OCI-LY1 (cell line): ENCODE results near the gene ZC3H10.

Experiments used
- H2AFZ ChIP-seq: fragments of 200-600 bp; sonication (generic), shearing (Covaris generic); 2 replicates; pipeline ENCODE4 v1.6.0; 2014; ENCODE audit warnings: antibody characterized with exemption, mild to moderate bottlenecking, low read length
- H3F3A ChIP-seq: fragments of 200-600 bp; sonication (generic), shearing (Covaris generic); 2 replicates; pipeline ENCODE4 v1.6.0; 2014; ENCODE audit warnings: mild to moderate bottlenecking, antibody characterized with exemption, low read length, moderate library complexity; ENCODE audit not compliant: insufficient read depth
- H3K27ac ChIP-seq: fragments of 200-600 bp; sonication (generic); 2 replicates; pipeline ENCODE4 v1.5.1; 2014; ENCODE audit warnings: low read length, mixed run types, mild to moderate bottlenecking, low read depth; ENCODE audit not compliant: poor library complexity, severe bottlenecking
- H3K27me3 ChIP-seq: fragments of 200-600 bp; sonication (generic); 2 replicates; pipeline ENCODE4 v1.6.0; 2014; ENCODE audit warnings: antibody characterized with exemption, mild to moderate bottlenecking, low read length, moderate library complexity; ENCODE audit not compliant: insufficient read depth
- H3K36me3 ChIP-seq: fragments of 200-600 bp; sonication (generic); 2 replicates; pipeline ENCODE4 v1.6.1; 2014; ENCODE audit warnings: mild to moderate bottlenecking, antibody characterized with exemption, low read length, moderate library complexity, mixed read lengths; ENCODE audit not compliant: insufficient read depth
- H3K4me1 ChIP-seq: fragments of 200-600 bp; sonication (generic); 2 replicates; pipeline ENCODE4 v1.5.1; 2014; ENCODE audit warnings: mild to moderate bottlenecking, low read length, moderate library complexity; ENCODE audit not compliant: insufficient read depth, severe bottlenecking
- H3K4me2 ChIP-seq: fragments of 200-600 bp; sonication (generic), shearing (Covaris generic); 2 replicates; pipeline ENCODE4 v1.6.1; 2014; ENCODE audit warnings: low read length
- H3K4me3 ChIP-seq: fragments of 200-600 bp; sonication (generic); 2 replicates; pipeline ENCODE4 v1.5.1; 2014; ENCODE audit warnings: low read length, low read depth, mild to moderate bottlenecking, mixed read lengths; ENCODE audit not compliant: poor library complexity, severe bottlenecking
- H3K79me2 ChIP-seq: fragments of 200-600 bp; shearing (Covaris generic); 2 replicates; pipeline ENCODE4 v1.6.1; 2016; ENCODE audit warnings: mixed run types, low read length, mixed read lengths; ENCODE audit not compliant: insufficient read depth
- H3K9ac ChIP-seq: fragments of 200-600 bp; sonication (generic), shearing (Covaris generic); 2 replicates; pipeline ENCODE4 v1.6.1; 2014; ENCODE audit warnings: mild to moderate bottlenecking, low read length, mixed read lengths
- H3K9me2 ChIP-seq: fragments of 200-600 bp; sonication (generic), shearing (Covaris generic); 2 replicates; pipeline ENCODE4 v1.6.1; 2014; ENCODE audit warnings: low read depth, mild to moderate bottlenecking, low read length, mixed read lengths
- H3K9me3 ChIP-seq: fragments of 200-600 bp; shearing (Covaris generic); 2 replicates; pipeline ENCODE4 v1.6.1; 2014; ENCODE audit warnings: low read length, mixed read lengths
- H4K20me1 ChIP-seq: fragments of 200-600 bp; sonication (generic), shearing (Covaris generic); 2 replicates; pipeline ENCODE4 v1.6.0; 2016; ENCODE audit warnings: mild to moderate bottlenecking, low read length; ENCODE audit not compliant: insufficient read depth
- CTCF ChIP-seq: fragments of 200-600 bp; sonication (generic), shearing (Covaris generic); IDR thresholded peaks from 2 replicates; pipeline ENCODE4 v1.5.1; 2017; ENCODE audit warnings: mild to moderate bottlenecking, antibody characterized with exemption, low read length, moderate library complexity, mixed read lengths
- EZH2 ChIP-seq: fragments of 200-600 bp; sonication (generic), shearing (Covaris generic); IDR thresholded peaks from 2 replicates; pipeline ENCODE4 v1.8.0; 2017; ENCODE audit warnings: borderline replicate concordance, mixed run types, mild to moderate bottlenecking, antibody characterized with exemption, low read length, moderate library complexity, mixed read lengths

The ZC3H10 gene

GRCh38 chr12:56159482-56160192, 41.6 kb downstream of the ZC3H10 start:
- no peak for TF ChIP-seq EZH2
- TF ChIP-seq CTCF = no peak; the same call in 1 of the 2 replicates
- Histone ChIP-seq H3K9me3 (no peaks in the 10 kb centered on the region), H3K4me1 (peaks cover 41% of the 10 kb centered on the region), H3K9me2 (no peaks in the 10 kb centered on the region), H3K4me3 (peak overlapping the region; percentile 84), H3K9ac (peak overlapping the region; percentile 83), H3K27me3 (no peaks in the 10 kb centered on the region), H3K4me2 (peak overlapping the region; percentile 90), H3K79me2 (peaks cover 13% of the 10 kb centered on the region), H2AFZ (no peak overlapping the region), H3K27ac (peak overlapping the region; percentile 74), H3F3A (no peaks in the 10 kb centered on the region), H3K36me3 (peaks cover 62% of the 10 kb centered on the region), H4K20me1 (no peaks in the 10 kb centered on the region)

GRCh38 chr12:56160193-56160763, 42.2 kb downstream of the ZC3H10 start:
- Histone ChIP-seq H3K79me2 (peaks cover 13% of the 10 kb centered on the region), H3K4me2 (peak overlapping the region; percentile 90), H3K9me3 (no peaks in the 10 kb centered on the region), H3K27me3 (no peaks in the 10 kb centered on the region), H2AFZ (no peak overlapping the region), H3K27ac (peak overlapping the region; percentile 74), H4K20me1 (no peaks in the 10 kb centered on the region), H3K9ac (peak overlapping the region; percentile 83; the same call in 1 of the 2 replicates), H3K4me1 (peaks cover 41% of the 10 kb centered on the region), H3K4me3 (peak overlapping the region; percentile 84), H3F3A (no peaks in the 10 kb centered on the region), H3K36me3 (peaks cover 69% of the 10 kb centered on the region), H3K9me2 (no peaks in the 10 kb centered on the region)
- TF ChIP-seq CTCF (no peak; the same call in 1 of the 2 replicates), EZH2 (no peak)

GRCh38 chr12:56160894-56161689, 43.0 kb downstream of the ZC3H10 start:
- Histone ChIP-seq H3K9ac (peak overlapping the region; percentile 83; the same call in 1 of the 2 replicates), H3K36me3 (peaks cover 71% of the 10 kb centered on the region), H3K4me1 (peaks cover 41% of the 10 kb centered on the region), H3K4me3 (peak overlapping the region; percentile 84), H2AFZ (no peak overlapping the region), H3F3A (no peaks in the 10 kb centered on the region), H3K27ac (no peak overlapping the region), H3K9me2 (no peaks in the 10 kb centered on the region), H3K79me2 (peaks cover 13% of the 10 kb centered on the region), H3K9me3 (no peaks in the 10 kb centered on the region), H3K27me3 (no peaks in the 10 kb centered on the region), H3K4me2 (peak overlapping the region; percentile 90), H4K20me1 (no peaks in the 10 kb centered on the region)
- TF ChIP-seq EZH2 (no peak), CTCF (no peak)
